Kidney tubule cell (primary cell): ENCODE data around the gene BCL2A1.
"Not testable (repeated sequence)": the region's sequence is repeated elsewhere in the genome, so short reads cannot be mapped to it uniquely, and the experiment has no call there.

Experiments used
- DNase-seq: peaks from one replicate; pipeline ENCODE4 v3.0.0-alpha.2; 2018; ENCODE audit warnings: low spot score

Gene BCL2A1

DNA sequence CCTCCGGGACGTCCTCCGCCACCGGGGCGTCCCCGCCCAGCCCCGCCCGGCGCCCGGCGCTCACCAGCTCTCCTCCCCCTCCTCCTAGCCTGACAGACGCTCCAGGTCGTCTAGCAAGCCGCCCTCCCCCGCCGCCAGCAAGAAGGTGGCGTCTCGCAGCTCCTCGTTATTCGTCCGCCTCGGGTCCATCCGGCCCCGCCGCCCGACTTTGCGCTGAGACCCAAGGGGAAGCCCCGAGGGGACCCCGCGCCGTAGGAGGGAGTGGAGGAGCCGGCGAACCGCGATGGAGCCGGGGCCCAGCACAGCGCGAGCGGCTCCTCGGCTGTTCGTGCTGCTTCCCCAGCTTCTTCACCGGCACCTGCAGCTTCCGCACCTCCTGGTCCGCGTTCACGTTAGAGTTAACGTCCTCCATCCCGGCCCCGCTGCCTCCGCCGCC is 47.9 kb downstream of the BCL2A1 start:
- peak; percentile 76 for DNase-seq

DNA sequence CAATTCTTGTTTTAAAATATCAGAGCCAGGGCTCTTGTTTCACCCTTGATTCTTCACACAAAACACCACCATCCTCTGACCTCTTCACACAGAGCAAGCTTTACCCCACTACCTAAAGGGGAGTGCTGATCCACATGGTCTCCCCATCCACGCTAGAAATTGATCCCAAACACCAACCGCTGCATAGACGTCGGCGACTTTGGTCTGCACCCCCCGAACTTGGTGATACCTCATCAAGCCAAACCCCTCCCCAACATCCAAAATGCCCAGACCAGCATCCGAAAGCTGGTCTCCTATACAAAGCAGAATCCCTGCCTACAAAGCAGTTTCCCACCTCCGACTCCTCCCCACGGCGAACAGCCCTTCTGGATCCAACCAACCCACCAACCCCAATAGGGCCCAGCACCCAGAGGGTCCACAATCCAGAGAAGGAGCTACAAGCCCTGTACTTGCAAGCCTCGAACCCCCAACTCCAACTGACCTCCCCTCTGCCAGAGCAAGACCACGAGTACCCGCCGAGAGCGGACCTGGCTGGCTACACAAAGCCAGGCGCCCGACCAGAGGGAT is 48.4 kb downstream of the BCL2A1 start:
- no peak for DNase-seq

DNA sequence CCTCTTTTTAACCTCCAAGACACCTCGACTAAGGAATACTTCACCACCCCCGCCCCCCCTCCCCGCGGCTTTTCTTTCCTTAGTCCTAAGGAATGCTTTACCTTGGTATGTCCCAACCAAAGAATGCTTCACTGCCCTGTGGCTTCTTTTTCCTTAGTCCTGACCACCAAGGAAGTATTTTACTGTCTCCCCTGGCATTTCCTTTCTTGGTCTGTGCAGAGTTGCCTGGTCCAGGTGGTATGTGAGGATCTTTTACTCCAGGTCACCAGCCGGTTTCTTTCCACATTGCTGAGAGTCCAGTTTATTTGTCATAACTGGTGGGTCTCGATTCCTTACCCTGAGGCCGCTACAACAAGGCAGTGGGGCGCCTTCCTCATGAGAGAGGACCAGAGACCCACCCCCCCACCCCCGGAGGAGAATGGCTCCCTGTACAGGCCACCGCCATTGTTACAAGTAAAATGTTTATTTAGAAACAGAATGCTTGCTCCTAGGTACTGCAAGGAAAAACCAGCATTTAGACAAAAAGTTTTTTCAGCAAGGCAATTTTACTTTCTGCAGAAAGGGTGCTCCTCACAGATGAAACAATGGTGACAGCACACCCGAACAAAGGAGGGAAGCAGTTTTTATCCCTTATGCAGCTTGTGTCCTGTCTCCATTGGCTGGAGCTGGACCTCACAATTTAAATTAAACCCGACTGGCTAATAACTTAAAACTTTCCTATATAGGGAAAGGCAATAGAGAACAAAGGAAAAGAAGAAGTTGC is 51.1 kb downstream of the BCL2A1 start:
- no peak for DNase-seq

DNA sequence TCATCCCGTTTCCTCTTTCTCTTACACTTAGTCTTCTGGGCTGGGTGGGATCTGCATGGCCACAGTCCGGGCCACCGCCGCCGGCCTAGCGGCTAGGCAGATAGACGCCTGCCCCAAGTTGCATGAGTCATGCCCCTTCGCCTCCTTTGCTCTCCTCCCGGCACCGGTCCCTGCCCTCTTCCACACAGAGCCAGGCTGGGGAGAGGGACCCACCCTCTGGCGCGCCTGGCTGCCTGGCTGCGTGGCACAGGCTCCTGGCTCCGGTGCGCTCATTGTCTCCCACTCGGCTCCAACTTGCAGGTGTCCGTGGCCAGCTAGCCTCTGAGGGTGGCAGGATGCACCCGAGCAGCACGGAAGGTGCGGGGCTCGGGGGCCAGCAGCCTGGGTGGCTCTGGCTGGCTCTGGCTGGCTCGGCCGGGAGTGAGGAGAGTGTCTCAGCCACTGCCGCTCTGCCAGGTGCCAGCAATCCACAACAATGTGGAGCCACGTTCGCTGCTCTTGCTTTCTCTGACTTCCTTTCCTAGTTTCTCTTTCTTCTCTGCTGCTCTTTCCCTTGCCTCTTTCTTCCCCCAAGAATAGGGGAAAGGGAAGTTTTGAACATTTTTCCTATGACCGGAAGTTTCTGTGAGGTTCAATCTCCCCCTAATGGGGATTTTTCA is 51.8 kb downstream of the BCL2A1 start:
- no peak for DNase-seq

DNA sequence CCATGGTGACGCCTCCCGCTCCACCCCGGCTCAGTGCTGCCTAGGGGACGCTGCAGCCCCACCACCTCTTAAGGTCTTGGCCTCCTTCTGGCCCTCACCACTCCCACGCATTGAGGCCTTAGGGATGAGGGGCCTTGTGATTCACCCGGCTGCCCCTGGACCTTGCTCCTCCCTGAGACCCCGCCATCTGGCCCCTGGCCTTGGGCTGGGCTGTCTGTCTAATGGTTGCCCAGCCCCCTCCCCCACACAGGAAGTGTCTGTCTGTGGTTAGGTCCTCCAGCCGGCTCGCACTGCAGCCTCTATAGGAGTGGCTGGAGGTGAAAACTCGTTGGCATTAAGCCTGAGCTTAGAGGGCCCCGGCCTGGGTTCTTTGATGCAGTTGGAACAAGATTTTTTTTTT is 52.7 kb downstream of the BCL2A1 start:
- no peak for DNase-seq

DNA sequence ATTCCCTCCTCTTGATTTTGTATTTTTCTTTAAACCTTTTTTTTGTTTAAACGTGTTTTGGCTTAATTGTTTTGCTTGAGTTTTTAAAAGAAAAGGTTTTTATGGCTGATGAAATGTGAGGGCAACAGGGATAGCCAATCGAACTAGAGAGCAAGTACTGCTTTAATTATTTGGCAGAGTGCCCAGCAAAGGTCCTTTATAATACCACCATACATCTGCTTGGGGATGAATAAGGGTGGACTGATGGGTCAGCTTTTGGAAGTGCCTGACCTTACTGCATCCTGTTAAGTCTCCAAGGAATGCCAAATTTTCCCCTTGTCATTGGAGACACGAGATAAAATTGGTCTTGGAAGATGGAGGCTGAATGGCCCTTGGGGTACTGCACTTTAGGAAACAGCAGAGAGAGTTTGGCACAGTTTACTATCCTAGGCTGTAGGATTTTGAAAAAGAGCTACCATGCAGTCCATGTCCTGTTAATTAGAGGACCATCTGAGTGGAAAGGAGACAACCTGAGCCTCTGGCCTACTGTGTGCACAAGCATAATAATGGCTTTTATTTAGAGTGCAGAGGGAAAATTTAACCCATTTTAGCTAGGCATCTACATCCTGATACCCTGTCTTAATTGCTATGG is 54.4 kb downstream of the BCL2A1 start:
- no peak for DNase-seq

DNA sequence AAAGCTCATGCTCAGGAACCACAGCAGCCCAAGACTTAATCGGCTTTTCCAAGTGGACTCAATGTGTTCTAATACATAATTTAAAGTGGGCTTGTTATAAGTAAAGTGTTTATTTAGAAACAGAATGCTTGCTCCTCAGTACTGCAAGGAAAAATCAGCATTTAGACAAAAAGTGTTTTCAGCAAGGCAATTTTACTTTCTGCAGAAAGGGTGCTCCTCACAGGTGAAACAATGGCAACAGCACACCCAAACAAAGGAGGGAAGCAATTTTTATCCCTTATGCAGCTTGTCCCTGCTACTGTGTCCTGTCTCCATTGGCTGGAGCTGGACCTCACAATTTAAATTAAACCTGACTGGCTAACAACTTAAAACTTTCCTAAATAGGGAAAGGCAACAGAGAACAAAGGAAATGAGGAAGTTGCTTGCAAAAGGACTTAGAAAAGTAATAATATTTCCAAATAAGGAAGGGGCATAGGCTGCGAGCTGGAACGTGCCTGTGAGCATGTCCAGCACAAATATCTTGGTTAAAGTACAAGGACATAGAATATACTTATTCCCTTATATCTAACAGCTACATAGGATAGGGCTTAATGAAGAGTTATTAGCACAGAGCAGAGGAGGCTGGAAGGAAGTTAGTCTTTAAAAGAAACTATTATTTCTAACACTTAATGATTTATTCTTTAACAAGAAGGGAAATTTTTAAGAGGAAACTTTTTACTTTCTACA is 55.1 kb downstream of the BCL2A1 start:
- not testable (repeated sequence) for DNase-seq

DNA sequence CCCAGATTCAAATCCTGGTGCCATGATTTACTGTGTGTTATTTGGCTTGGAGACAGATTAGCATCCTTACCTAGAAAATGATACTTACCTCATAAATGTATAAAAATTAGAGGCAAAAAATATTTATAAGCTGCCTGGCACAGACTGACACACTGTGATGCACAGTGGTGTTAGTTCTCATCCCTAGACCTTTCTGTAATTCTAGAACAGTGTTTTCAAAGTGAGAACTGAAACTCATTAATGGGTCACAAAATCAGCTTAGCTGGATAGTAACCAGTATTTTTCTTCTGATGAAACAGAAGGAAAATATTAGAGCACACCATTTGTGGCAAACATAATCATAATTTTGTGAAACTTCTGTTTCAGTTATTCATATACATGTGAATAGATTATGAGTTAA is 56.3 kb downstream of the BCL2A1 start:
- no peak for DNase-seq
